GM11168 (cell line): ENCODE results near the gene SLC1A2.

Experiments
- in situ Hi-C: fragments of 300-500 bp; cut with MboI; formaldehyde crosslinking; loops from one replicate; pipeline ENCODE4 v1.12.0; 2022; ENCODE audit warnings: low sequenced_read_pairs; ENCODE audit not compliant: unreplicated experiment

SLC1A2 gene

GRCh38 chr11:35255514-35255913 is 163.8 kb downstream of the SLC1A2 start:
- in situ Hi-C loops, result no loop called here

DNA sequence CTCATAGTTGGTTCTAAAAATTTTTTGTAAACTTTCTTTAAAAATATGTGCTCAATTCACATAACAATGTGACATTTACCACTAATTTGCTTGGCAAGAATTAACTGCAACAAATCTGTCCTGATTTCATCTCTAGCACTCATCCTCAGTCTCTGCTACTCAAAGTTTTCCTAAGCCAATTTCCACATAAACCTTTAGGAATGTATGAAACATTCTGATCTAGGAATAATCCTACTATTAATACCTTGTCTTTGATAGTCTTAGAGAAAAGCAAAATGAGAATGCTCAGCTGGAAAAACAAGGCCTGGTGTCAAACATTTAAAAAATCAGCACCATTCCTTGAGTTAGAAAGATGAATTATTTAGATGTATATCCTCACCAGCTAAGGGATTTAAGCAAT is 166.1 kb downstream of the SLC1A2 start:
- in situ Hi-C loops, result no loop called here

- in situ Hi-C loops, result no loop called here
Measured at GRCh38 chr11:35250621-35251020, 168.7 kb downstream of the SLC1A2 start.

DNA sequence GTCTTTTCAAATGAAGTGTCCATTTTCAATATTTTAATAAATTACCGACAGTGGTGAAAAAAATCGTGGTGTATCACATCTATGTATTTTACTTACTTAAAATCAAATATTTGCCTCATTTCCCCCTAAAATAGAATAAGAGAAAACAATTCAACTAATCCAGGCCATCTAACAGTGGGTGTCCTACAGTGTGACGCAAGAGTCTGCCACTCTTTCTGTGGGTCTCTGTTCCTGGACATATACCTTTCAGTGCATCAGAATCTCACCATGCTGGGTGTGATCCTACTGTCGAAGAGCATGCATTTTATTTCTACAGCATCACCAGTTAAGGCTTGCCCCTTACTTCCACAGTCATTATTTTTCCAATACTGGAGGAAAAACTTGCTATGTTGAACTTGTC is 169.2 kb downstream of the SLC1A2 start:
- in situ Hi-C loops, result no loop called here

DNA sequence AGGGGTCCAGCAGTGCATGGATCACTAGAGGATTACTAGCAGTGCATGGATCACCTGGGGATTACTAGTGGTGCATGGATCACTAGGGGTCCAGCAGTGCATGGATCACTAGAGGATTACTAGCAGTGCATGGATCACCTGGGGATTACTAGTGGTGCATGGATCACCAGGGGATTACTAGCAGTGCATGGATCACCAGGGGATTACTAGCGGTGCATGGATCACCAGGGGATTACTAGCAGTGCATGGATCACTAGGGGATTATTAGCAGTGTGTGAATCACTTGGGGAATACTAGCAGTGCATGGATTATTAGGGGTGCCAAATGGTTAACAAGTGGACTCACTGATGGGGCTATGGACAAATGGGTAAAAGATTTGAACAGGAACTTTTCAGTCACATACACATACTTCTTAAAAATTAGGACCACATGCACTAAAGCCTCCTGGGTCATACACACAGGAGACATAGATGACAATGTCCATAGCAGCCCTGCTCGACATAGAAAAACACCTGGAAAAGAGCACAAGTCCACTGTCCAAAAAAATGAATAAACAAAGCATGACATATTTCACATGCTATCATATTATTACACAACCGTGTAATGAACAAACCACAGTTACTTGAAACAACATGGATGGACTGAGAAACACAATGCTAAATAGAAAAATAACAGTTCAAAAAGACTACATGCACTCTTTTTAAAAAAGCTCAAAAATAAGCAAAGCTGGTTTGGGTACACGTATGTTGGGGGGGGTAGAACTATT is 170.6 kb downstream of the SLC1A2 start:
- in situ Hi-C loops, result no loop called here

DNA sequence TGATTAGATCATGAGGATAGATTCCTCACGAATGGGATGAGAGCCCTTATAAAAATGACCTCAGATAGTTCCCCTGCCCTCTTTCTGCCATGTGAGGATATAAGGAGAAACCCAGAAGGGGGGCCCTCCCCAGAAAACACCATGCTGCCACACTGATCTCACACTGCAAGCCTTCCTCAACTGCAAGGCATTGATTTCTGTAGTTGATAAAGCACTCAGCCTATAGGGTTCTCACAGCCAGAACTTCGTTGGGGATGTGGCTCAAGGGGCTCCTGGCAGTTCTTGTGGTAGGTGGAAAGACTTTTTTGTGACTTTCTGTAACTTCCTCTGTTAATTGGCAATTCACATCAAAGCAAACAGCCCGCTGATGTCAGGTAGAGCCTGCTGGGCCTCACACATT is 171.5 kb downstream of the SLC1A2 start:
- in situ Hi-C loops, result no loop called here

DNA sequence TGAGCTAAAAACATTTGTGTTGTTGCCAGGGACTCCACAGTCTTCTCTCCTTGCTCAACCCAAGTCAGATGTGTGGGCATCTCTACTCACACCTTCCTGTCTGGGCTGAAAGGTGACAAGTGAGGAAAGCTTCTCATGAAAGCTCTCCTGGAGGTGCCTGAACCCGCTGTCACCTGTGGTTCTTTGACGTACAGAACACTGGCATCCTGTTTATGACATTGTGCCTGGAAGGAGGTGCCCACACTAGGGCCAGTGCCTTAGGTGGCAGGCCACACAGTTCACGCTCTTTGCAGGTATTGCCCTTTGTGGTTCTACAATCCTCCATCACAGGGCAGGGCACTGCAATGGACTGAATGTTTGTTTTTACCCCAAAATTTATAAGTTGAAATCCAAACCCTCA is 171.9 kb downstream of the SLC1A2 start:
- in situ Hi-C loops, result no loop called here

DNA sequence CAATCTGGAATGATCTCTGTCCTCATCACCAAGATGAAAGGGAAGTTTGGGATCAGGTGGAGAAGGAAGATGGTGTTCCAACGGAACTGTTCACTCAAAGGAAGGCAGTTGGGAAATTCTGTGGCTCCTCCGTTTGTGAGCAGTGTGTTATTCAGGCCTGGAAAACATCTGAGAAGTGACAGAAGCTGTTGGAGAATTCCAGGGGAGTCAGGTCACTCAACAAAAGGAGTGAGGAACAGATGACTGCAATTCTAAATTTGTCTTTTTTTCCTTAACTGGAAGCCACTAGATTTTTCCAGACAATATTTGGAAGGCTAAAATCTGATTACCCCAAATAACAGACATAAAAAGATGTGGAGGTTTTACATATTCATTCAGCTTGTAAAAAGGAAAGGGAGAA is 172.6 kb downstream of the SLC1A2 start:
- in situ Hi-C loops, result no loop called here

- in situ Hi-C loops, result no loop called here
Measured at GRCh38 chr11:35245786-35246185, 173.6 kb downstream of the SLC1A2 start.

- in situ Hi-C loops, result no loop called here
Measured at GRCh38 chr11:35245056-35245455, 174.3 kb downstream of the SLC1A2 start.

GRCh38 chr11:35243774-35244173 is 175.6 kb downstream of the SLC1A2 start:
- in situ Hi-C loops, result no loop called here

GRCh38 chr11:35242412-35243242 is 176.7 kb downstream of the SLC1A2 start:
- in situ Hi-C loops, result no loop called here

- in situ Hi-C loops, result no loop called here
Measured at GRCh38 chr11:35241531-35241930, 177.8 kb downstream of the SLC1A2 start.

DNA sequence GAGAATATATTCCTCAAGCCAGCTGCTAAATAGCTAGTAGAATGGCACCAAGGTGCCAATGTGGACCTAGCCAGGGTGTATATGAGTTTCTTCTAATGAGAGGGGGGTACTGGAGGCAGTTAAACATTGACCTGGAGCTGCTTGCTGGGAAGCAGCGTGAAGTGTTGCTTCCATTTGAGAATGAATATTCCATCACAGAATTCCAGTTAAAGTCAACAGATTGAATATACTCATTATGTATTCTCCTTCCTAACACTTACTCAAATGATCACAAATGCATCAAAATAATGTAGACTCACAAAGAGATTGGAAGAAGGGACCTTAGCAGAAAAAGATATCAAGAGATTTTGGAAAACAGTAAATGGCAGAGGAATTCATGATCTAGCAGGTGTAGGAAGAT is 178.3 kb downstream of the SLC1A2 start:
- in situ Hi-C loops, result no loop called here

GRCh38 chr11:35239471-35240075 is 179.8 kb downstream of the SLC1A2 start:
- in situ Hi-C loops, result loop anchor here (10.0 kb wide), 1 partner anchor 315 kb away; no protein-coding TSS in a partner anchor

DNA sequence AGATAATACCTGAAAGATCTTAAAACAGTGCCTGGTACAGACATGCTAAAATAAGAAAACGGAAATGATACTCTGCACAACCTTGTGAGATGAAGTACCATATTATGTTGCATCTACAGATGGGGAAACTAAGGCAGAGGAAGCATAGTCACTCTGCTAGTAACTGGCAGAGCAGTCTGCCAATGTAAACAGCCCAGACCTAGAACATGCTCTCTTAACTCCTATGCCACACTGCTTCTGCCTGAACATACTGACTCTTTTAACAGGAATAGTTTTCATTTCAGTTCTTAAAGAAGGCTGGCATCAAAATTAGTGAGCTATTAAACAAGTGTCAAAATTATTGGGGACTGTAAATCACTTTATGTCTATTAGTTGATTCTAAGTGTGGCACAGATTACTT is 180.5 kb downstream of the SLC1A2 start:
- in situ Hi-C loops, result loop anchor here (10.0 kb wide), 1 partner anchor 314 kb away; no protein-coding TSS in a partner anchor

- in situ Hi-C loops, result loop anchor here (10.0 kb wide), 1 partner anchor 313 kb away; no protein-coding TSS in a partner anchor
Measured at GRCh38 chr11:35237860-35238715, 181.3 kb downstream of the SLC1A2 start.

GRCh38 chr11:35237351-35237750 is 182.0 kb downstream of the SLC1A2 start:
- in situ Hi-C loops, result loop anchor here (10.0 kb wide), 1 partner anchor 313 kb away; no protein-coding TSS in a partner anchor

- in situ Hi-C loops, result loop anchor here (10.0 kb wide), 1 partner anchor 312 kb away; no protein-coding TSS in a partner anchor
Measured at GRCh38 chr11:35236667-35237003, 182.7 kb downstream of the SLC1A2 start.
